SK-N-SH (cell line): ENCODE data around the gene RPL4.

ENCODE experiments used
- NRF1 ChIP-seq: IDR thresholded peaks from 2 replicates; pipeline ENCODE4 v1.6.1; 2012; ENCODE audit warnings: low read depth, mild to moderate bottlenecking, low read length
- TAF1 ChIP-seq: IDR thresholded peaks from 2 replicates; pipeline ENCODE4 v1.6.1; 2012; ENCODE audit warnings: low read depth, mild to moderate bottlenecking, low read length, moderate library complexity, borderline replicate concordance

GRCh38 chr15:66542896-66543295 lies 38.2 kb upstream of the RPL4 start:
- TF ChIP-seq TAF1: no peak
- no peak for TF ChIP-seq NRF1
